Measurements from ENCODE around the gene ZMYND11. TPM values are rescaled to one million over a fixed set of nuclear protein-coding genes. Genes with fewer than 3 reads are reported as not detected.

ZMYND11 gene
- polyA plus RNA-seq, 1 donor (not counting 4 experiments of a cell fraction or from before 2014, with no cell fraction given): 36.1 TPM

DNA sequence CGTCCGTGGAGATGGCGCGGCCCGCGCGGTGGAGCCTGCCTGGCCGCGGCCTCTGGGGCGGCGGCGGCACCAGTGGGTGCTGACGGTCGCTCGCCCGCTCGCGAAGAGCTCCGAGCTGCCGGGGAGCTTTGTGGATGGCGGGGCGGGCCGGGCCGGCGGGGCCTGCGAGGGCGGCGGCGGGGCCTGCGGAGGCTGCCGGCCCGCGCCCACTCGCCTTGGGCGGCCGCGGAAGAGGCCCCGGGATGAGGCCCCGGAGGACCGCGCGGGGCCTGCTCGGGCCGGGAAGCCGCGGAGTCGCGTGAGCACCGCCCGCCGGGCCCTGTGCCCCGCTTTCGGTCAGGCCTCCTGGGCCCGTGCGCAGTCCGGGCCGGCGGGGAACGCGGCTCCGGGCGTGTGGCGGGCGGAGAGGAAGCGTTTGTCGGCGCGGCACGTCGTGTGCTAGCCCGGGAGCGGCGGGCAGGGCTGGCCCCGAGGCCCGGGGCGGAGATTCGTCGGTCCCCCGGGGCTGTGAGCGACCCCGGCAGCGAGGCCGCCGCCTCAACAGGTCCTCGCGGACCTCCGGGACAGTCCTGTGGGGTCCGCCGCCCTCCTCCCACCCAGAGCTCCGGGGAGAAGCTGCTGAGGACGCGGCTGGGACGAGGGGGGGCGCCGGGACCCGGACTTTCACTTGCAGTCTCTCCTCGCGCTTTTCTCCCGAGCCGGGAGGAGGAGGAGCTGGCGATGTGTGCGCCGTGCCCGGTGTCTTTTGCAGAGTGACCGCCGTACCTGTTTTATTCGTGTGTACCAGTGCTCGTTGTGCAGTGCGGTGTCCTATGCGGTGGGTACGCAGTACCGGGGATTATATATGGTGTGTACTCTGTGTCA lies 578 bp downstream of the ZMYND11 start:
- peaks cover 5% of the 10 kb centered on the region for H3K9me1 ChIP-seq (ENCODE audit: control insufficient read depth, extremely low read depth, insufficient read depth, low read length)
- FAIRE-seq (no peak), DNase-seq (ENCODE audit: low read depth, low spot score) (no peak)
- H3K9me3 ChIP-seq (ENCODE audit: control insufficient read depth, low read depth, low read length): no peaks in the 10 kb centered on the region
- H4K20me1 ChIP-seq (ENCODE audit: control insufficient read depth, extremely low read depth, insufficient read depth, low read length): peaks cover 7% of the 10 kb centered on the region
- peak overlapping the region; percentile 75 to 94 (median 79) for H3K4me3 ChIP-seq (ENCODE audit: control insufficient read depth in 2 of 3, extremely low read depth in 1 of 3, insufficient read depth in 2 of 3, low read depth in 1 of 3, low read length in 3 of 3)
- peak overlapping the region; percentile 83 for H3K9ac ChIP-seq (ENCODE audit: control insufficient read depth, extremely low read depth, insufficient read depth, low read length)
- H3K36me3 ChIP-seq (ENCODE audit: control insufficient read depth in 2 of 2, extremely low read depth in 1 of 2, insufficient read depth in 2 of 2, low read length in 2 of 2): no peaks in the 10 kb centered on the region
- TF ChIP-seq, protein P1, sequence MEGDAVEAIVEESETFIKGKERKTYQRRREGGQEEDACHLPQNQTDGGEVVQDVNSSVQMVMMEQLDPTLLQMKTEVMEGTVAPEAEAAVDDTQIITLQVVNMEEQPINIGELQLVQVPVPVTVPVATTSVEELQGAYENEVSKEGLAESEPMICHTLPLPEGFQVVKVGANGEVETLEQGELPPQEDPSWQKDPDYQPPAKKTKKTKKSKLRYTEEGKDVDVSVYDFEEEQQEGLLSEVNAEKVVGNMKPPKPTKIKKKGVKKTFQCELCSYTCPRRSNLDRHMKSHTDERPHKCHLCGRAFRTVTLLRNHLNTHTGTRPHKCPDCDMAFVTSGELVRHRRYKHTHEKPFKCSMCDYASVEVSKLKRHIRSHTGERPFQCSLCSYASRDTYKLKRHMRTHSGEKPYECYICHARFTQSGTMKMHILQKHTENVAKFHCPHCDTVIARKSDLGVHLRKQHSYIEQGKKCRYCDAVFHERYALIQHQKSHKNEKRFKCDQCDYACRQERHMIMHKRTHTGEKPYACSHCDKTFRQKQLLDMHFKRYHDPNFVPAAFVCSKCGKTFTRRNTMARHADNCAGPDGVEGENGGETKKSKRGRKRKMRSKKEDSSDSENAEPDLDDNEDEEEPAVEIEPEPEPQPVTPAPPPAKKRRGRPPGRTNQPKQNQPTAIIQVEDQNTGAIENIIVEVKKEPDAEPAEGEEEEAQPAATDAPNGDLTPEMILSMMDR (optimal IDR thresholded peaks at IDR 0.05 in 1 of 3, IDR thresholded peaks at IDR 0.05 in 1 of 3, conservative IDR thresholded peaks at IDR 0.05 in 1 of 3; ENCODE audit: extremely low read depth in 1 of 3, insufficient read depth in 2 of 3, low read length in 3 of 3): no peak
- TF ChIP-seq EZH2 (IDR thresholded peaks at IDR 0.05; ENCODE audit: low read length): no peak
- peak overlapping the region; percentile 87 for H2AFZ ChIP-seq (ENCODE audit: control insufficient read depth, low read length)
- H3K27me3 ChIP-seq (ENCODE audit: control insufficient read depth, extremely low read depth, insufficient read depth, low read length): no peaks in the 10 kb centered on the region
- dilution Hi-C loops (cut with MboI; ENCODE audit: extremely low pct_ligation_motif_present, low sequenced_read_pairs): no loop called here
- H3K27ac ChIP-seq (ENCODE audit: control insufficient read depth, insufficient read depth, low read length): peak overlapping the region; percentile 75
- peaks cover 47% of the 10 kb centered on the region for H3K79me2 ChIP-seq (ENCODE audit: control insufficient read depth, insufficient read depth, low read length)
- peak overlapping the region; percentile 96 for H3K4me2 ChIP-seq (ENCODE audit: control insufficient read depth, extremely low read depth, insufficient read depth, low read depth, low read length)
- H3K4me1 ChIP-seq (ENCODE audit: control insufficient read depth, extremely low read depth, insufficient read depth, low read length): peaks cover 31% of the 10 kb centered on the region

GRCh38 chr10:136465-136762 lies 1.2 kb downstream of the ZMYND11 start:
- peak overlapping the region; percentile 96 for H3K4me2 ChIP-seq (ENCODE audit: control insufficient read depth, extremely low read depth, insufficient read depth, low read depth, low read length)
- H3K79me2 ChIP-seq (ENCODE audit: control insufficient read depth, insufficient read depth, low read length): peaks cover 53% of the 10 kb centered on the region
- H3K9me1 ChIP-seq (ENCODE audit: control insufficient read depth, extremely low read depth, insufficient read depth, low read length): peaks cover 5% of the 10 kb centered on the region
- H3K9ac ChIP-seq (ENCODE audit: control insufficient read depth, extremely low read depth, insufficient read depth, low read length): peak overlapping the region; percentile 83
- H3K36me3 ChIP-seq (ENCODE audit: control insufficient read depth in 2 of 2, extremely low read depth in 1 of 2, insufficient read depth in 2 of 2, low read length in 2 of 2): no peaks in the 10 kb centered on the region
- peaks cover 7% of the 10 kb centered on the region for H4K20me1 ChIP-seq (ENCODE audit: control insufficient read depth, extremely low read depth, insufficient read depth, low read length)
- TF ChIP-seq, protein P1 (optimal IDR thresholded peaks at IDR 0.05 in 1 of 3, IDR thresholded peaks at IDR 0.05 in 1 of 3, conservative IDR thresholded peaks at IDR 0.05 in 1 of 3; ENCODE audit: extremely low read depth in 1 of 3, insufficient read depth in 2 of 3, low read length in 3 of 3): no peak
- TF ChIP-seq EZH2 (IDR thresholded peaks at IDR 0.05; ENCODE audit: low read length): no peak
- DNase-seq (ENCODE audit: low read depth, low spot score) (no peak), FAIRE-seq (no peak)
- peak overlapping the region; percentile 87 for H2AFZ ChIP-seq (ENCODE audit: control insufficient read depth, low read length)
- no peaks in the 10 kb centered on the region for H3K27me3 ChIP-seq (ENCODE audit: control insufficient read depth, extremely low read depth, insufficient read depth, low read length)
- peak overlapping the region; percentile 75 to 94 (median 79) for H3K4me3 ChIP-seq (ENCODE audit: control insufficient read depth in 2 of 3, extremely low read depth in 1 of 3, insufficient read depth in 2 of 3, low read depth in 1 of 3, low read length in 3 of 3)
- dilution Hi-C loops (cut with MboI; ENCODE audit: extremely low pct_ligation_motif_present, low sequenced_read_pairs): no loop called here
- H3K9me3 ChIP-seq (ENCODE audit: control insufficient read depth, low read depth, low read length): no peaks in the 10 kb centered on the region
- peaks cover 31% of the 10 kb centered on the region for H3K4me1 ChIP-seq (ENCODE audit: control insufficient read depth, extremely low read depth, insufficient read depth, low read length)
- peak overlapping the region; percentile 75 for H3K27ac ChIP-seq (ENCODE audit: control insufficient read depth, insufficient read depth, low read length)

Measured in keratinocyte (primary cell).